Spinal cord (tissue), 10 donors: Measurements from ENCODE around the gene GAPDHS. TPM values are rescaled to one million over a fixed set of nuclear protein-coding genes. Genes with fewer than 3 reads are reported as not detected.

Experiments
- DNase-seq, 6 donors: peaks; one replicate each; pipeline versions ENCODE4 v3.0.0 to v3.0.0-alpha.2; 2013 to 2015; ENCODE audit warnings: low spot score in 6 of 6, low read depth in 4 of 6
- H3K27ac ChIP-seq: one replicate; pipeline ENCODE4 v1.5.1; 2013; ENCODE audit warnings: low read depth, low read length, control low read depth
- H3K27me3 ChIP-seq: one replicate; pipeline ENCODE4 v1.6.1; 2013; ENCODE audit warnings: low read length; ENCODE audit not compliant: control insufficient read depth, insufficient read depth
- H3K36me3 ChIP-seq: one replicate; pipeline ENCODE4 v1.6.1; 2013; ENCODE audit warnings: low read length; ENCODE audit not compliant: control insufficient read depth, insufficient read depth
- H3K4me1 ChIP-seq: one replicate; pipeline ENCODE4 v1.6.1; 2013; ENCODE audit warnings: low read length; ENCODE audit not compliant: control insufficient read depth, insufficient read depth
- H3K4me3 ChIP-seq: one replicate; pipeline ENCODE4 v1.5.1; 2013; ENCODE audit warnings: low read depth, low read length, control low read depth
- H3K9me3 ChIP-seq: one replicate; pipeline ENCODE4 v1.6.1; 2013; ENCODE audit warnings: low read length; ENCODE audit not compliant: control insufficient read depth, insufficient read depth
- WGBS: methylation state at CpG from one replicate; pipeline ENCODE4 v1.1.5; 2013; ENCODE audit warnings: missing lambda C conversion rate; ENCODE audit not compliant: insufficient coverage; 5-methylcytosine and 5-hydroxymethylcytosine counted together
- polyA plus RNA-seq, 2 donors: library from polyadenylated mRNA; unstranded; fragments of 120-200 nt; gene quantifications; one replicate each; pipeline ENCODE4 v1.2.1, GENCODE V29; 2013; ENCODE audit not compliant: insufficient read length in 2 of 2
- total RNA-seq, 2 donors: library from RNA; depleted of rRNA in 1 of 2; stranded (reverse); fragments of 120-200 nt in 1 of 2; fragments of >200 nt in 1 of 2; gene quantifications; one replicate each; pipeline versions ENCODE4 v1.2.3 to v1.2.4, GENCODE V29; 2013 to 2014
- donor health status: healthy.

Gene GAPDHS
- total and polyA plus RNA-seq, 4 donors = 0.11 TPM; not detected in 3

DNA sequence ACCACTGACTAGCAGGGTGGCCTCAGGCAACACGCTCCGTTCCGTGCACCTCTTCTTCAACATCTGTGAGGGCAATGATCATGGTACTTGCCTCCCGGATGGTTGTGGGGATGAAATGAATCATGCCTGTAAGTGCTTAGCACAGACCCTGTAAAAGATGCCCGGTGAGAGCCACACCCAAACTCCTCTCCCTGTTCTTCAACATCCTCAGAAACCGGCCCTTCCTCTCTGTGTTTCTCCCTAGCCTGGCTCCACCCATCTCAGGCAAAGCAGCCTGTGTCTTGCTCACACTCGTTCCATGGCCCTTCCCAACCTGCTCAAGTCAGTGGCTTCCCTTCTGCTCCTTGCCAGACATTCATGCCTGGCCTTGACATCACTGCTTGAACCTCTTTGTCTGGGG, 14.0 kb upstream of the GAPDHS start:
- WGBS = 67% methylated on average over 2 of the region's 7 CpGs
- no peaks in the 10 kb centered on the region for H3K36me3 ChIP-seq
- DNase-seq = no peak
- no peak overlapping the region for H3K4me3 ChIP-seq
- H3K27ac ChIP-seq = no peak overlapping the region
- H3K4me1 ChIP-seq = peaks cover 2% of the 10 kb centered on the region
- H3K27me3 ChIP-seq = peaks cover 3% of the 10 kb centered on the region
- no peaks in the 10 kb centered on the region for H3K9me3 ChIP-seq

DNA sequence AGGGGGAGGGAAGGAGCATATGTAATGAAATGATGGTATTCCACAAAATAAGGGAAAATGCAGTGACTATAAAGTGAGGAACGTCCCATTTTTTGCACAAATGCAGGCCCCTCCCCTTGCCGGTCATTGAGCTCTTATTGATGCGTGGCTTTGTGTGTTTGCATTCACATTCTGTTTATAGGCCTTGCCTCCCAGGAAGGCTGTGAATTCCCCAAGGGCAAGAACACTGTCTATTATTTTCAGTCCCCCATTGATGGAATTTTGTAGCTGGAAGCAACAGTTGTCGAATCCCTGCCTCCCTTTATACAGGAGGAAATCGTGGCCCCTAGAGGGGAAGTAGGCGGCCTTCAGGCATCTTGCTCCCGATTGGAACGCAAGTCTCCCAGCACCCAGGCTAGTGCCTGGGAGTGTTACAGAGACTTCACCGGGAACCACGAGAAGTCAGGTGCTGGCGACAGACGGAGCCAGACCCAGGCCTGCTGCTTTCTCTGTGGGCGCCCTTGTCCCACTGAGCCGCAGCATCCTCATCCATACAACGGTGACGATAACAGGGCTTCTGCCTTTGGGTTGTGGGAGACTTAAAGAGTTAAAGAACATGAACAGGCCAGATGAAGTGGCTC, 12.0 kb upstream of the GAPDHS start:
- WGBS = 12% methylated on average over 9 of the region's 16 CpGs
- Histone ChIP-seq H3K4me1 (no peaks in the 10 kb centered on the region), H3K36me3 (no peaks in the 10 kb centered on the region), H3K27ac (no peak overlapping the region), H3K4me3 (no peak overlapping the region), H3K9me3 (no peaks in the 10 kb centered on the region), H3K27me3 (no peaks in the 10 kb centered on the region)
- DNase-seq = peak in 1 of 6 donors; percentile 6

DNA sequence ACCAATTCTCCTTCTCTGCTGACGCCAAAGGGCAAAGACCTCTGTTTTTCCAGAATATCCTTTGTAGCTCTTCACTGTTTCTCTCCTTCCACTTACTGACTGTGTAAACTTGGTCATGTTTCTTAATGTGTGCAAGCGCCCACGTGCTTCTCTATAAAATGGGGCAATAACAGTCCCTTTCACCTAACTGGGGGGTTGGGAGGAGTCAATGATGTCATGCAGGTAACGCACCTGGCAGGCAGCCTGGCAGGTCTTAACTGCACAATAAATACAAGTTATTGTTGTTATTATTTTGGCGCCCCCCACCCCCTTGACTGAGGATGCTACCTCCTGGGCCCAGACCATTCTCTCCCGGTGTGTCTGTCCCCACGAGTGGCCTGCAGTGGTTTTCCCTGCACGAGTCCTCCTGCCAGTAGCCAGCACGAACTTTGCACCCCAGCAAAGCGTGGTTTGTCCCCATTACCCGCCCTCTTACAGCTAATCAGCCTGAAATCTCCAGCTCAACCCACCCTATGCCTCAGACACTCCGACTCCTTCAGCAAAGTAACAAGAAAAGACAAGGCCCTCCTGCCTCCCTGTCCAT, 10.4 kb upstream of the GAPDHS start:
- H3K36me3 ChIP-seq = no peaks in the 10 kb centered on the region
- no peaks in the 10 kb centered on the region for H3K9me3 ChIP-seq
- DNase-seq = no peak
- H3K27ac ChIP-seq = no peak overlapping the region
- H3K4me3 ChIP-seq = no peak overlapping the region
- WGBS = 82% methylated on average over 10 of the region's 12 CpGs
- no peaks in the 10 kb centered on the region for H3K4me1 ChIP-seq
- H3K27me3 ChIP-seq = no peaks in the 10 kb centered on the region

DNA sequence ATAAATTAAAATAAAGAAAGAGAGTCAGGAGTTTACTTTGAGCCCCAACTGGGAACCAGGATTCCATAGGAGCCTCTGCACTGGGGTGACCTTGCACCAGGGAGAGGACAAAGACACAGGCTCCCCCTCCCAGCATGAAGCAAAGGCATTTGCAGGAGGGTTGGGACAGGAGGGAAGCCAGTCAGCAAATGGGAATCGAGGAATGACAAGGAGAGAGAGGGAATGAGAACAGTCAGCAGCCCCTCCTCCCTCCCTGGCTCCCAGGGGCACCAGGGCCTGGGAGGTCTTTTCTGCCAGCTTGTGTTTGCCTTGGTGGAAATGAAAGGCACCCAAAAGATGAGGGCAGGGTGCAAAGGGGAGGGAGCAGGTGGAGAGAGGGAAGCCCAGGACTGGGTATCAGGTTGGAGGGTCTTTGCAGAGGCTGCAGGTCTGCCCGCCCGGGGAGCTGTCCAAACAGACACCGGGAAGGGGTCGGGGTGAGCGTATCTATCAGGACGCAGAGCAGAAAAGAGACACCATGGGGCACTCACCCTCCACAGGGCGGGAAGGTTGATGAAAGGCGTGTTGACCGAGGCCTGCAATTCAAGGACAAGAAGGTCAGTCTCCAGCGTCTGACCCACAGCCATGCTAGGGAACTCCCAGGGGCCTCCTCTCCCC, 8.9 kb upstream of the GAPDHS start:
- Histone ChIP-seq H3K9me3 (no peaks in the 10 kb centered on the region), H3K4me3 (no peak overlapping the region), H3K36me3 (no peaks in the 10 kb centered on the region), H3K27ac (no peak overlapping the region), H3K27me3 (no peaks in the 10 kb centered on the region), H3K4me1 (no peaks in the 10 kb centered on the region)
- no peak for DNase-seq
- 30% methylated on average over 8 of the region's 11 CpGs for WGBS

DNA sequence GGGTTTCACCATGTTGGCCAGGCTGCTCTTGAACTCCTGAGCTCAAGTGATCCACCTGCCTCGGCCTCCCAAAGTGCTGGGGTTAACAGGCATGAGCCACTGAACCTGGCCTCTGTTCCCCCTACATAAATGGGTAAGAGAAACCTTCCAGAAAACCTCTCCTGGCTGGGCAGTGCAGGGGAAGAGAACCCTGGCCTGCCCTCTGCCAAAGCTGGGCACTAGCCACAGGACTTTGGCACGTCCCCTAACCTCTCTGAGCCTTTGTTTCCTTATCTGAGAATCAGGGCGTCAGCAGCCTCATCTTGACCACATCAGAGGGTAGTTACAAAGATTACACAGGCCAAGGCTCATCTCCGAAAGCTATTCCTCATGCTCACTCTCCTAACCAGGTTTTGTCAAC, 7.4 kb upstream of the GAPDHS start:
- Histone ChIP-seq H3K27me3 (no peaks in the 10 kb centered on the region), H3K27ac (no peak overlapping the region), H3K4me3 (no peak overlapping the region), H3K4me1 (no peaks in the 10 kb centered on the region), H3K9me3 (no peaks in the 10 kb centered on the region), H3K36me3 (no peaks in the 10 kb centered on the region)
- WGBS = 83% methylated on average over 3 of the region's 4 CpGs
- no peak for DNase-seq

DNA sequence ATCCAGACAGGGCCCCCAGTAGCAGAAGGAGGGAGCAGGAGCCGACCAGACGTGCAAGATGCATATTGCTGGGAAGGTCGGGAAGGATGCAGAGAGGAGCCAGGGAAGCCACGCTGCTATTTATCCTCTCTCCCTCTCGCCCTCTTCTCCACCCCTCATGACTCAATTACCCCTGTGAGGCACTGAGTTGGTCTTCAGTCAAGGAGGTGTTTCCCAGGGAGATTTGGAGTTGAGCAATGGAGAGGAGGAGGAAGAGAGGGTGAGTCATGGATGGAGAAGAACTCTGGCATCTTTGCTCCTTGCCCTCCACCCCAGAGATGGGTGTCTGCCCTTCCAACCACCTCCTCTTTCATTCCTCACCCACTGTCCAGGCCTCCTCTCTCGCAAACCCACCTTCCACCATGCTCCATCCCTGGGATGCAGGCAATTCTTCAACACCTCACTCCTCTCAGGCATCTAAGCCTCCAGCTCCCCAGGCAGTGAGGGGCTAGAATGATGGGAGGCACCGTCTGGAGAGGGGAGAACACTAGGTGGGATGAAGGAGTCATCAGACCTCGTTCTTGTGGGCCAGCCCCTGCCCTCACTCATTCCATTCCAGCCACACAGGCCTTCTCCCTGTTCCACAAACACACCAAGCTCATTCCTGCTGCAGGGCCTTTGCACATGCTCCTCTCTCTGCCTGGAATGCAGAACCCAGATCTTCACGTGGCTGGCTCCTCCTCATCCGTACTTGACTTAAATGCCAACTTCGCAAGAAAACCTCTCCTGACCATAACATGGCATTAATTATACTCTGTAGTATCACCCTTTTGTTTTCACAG, 4.8 kb upstream of the GAPDHS start, which contains the start of gene SBSN:
TSS of gene SBSN (minus strand) at position 94 of the 821 bp plus-strand sequence. CDS start at position 64, 30 bp downstream.
- DNase-seq = no peak
- H3K9me3 ChIP-seq = no peaks in the 10 kb centered on the region
- 82% methylated on average over 5 of the region's 11 CpGs for WGBS
- no peaks in the 10 kb centered on the region for H3K36me3 ChIP-seq
- H3K27ac ChIP-seq = no peak within 1 kb of the TSS
- no peak within 1 kb of the TSS for H3K4me3 ChIP-seq
- H3K27me3 ChIP-seq = peaks cover 3% of the 10 kb centered on the region
- peaks cover 3% of the 10 kb centered on the region for H3K4me1 ChIP-seq

DNA sequence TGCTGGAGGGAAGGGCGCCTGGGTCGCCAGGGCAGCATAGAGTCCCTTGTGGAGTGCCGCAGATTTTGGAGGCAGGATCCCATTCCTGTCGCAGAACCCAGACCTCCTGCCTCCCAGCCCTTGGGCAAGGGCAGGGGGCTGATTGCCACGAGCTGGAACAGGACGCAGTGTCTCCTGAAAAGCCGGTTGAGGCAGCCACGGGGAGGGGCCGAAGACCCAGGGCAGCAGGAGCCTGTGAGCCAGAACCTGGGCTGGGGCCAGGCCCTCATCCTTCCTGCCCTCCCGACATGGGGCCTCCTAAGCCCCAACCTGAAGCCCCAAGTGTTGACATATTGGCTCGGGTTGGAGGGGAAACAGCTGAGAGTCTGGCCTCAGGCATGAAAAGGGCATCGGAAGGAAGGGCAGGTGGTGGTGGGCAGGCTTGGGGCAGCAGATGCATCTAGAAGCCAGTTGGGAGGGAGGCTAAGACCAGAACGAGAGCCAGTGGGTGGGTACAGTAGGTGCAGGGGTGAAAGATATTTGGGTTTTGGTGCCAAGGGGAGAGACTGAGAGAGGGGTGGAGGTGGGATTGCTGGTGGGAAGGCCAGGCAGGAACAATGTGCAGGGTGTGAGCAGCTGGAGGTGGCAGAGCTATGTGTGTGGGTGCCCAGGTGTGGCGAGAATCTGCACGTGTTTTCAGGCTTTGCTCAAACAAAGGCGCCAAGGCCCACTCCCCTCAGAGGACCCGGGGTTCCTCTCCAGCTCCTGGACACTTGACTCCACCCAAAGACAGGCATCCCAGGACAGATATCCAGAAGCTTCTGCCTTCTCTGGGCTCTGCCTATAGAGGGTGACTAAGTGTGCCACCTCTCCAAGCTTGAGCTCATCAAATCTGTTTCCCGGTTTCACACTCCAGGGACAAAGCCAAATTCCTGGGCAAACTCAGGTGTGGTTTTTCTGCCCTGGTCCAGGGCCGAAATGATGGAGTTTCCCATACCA, 3.7 kb upstream of the GAPDHS start:
- no peak for DNase-seq
- no peaks in the 10 kb centered on the region for H3K9me3 ChIP-seq
- H3K27me3 ChIP-seq = peaks cover 14% of the 10 kb centered on the region
- H3K27ac ChIP-seq = no peak overlapping the region
- no peak overlapping the region for H3K4me3 ChIP-seq
- 71% methylated on average over 16 of the region's 19 CpGs for WGBS
- no peaks in the 10 kb centered on the region for H3K36me3 ChIP-seq
- peaks cover 10% of the 10 kb centered on the region for H3K4me1 ChIP-seq

DNA sequence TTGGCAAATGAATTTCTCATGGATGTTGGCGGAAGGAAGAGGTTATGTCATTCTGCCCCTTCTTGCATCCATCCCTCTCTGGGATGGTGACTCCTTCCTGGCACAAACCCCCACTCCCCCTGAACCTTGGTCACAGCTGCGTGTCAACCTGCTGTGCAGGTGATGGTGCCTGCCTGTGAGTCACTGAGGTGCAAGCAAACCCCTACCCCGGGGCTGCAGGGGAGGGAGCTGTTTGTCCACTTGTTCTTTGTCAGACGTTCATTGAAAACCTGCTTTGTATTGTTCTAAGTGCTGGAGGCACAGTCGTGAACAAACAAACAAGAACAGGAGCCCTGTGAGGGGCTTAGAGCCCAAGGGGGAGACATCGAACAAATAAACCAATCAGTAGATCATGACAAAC, 2.0 kb upstream of the GAPDHS start:
- H3K27me3 ChIP-seq = peaks cover 19% of the 10 kb centered on the region
- H3K36me3 ChIP-seq = no peaks in the 10 kb centered on the region
- H3K4me3 ChIP-seq = no peak overlapping the region
- H3K27ac ChIP-seq = no peak overlapping the region
- H3K9me3 ChIP-seq = no peaks in the 10 kb centered on the region
- WGBS = 27% methylated on average over 2 of the region's 6 CpGs
- peaks cover 10% of the 10 kb centered on the region for H3K4me1 ChIP-seq
- no peak for DNase-seq
